ENCODE measurements around the gene ZBTB33.

ZBTB33 gene

GRCh38 chrX:120306630-120307029 lies 56.0 kb downstream of the ZBTB33 start:
- DNase-seq (ENCODE audit: low read depth, low spot score) = no peak
